Activated CD4-positive, CD25-positive, alpha-beta regulatory T cell treated with anti-CD3 and anti-CD28 coated beads, Interleukin-2, amount 50 U/mL, for 72 hours (primary cell): ENCODE data around the gene MPL.

Experiments
- DNase-seq: peaks from one replicate; pipeline ENCODE4 v3.0.0; 2021

MPL gene

DNA sequence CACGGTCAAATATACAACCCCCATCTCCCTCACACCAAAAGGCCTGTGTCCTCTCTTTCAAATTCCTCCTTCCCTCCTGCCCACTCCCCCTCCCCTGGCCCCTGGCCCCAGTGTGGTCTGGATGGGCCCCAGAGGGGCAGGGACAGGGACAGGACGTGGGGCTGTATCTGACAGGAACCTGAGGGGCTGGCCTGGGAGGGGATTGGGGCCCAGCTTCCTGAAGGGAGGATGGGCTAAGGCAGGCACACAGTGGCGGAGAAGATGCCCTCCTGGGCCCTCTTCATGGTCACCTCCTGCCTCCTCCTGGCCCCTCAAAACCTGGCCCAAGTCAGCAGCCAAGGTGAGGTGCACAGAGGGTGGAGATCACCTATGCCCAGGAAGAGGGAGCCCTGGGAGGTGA, at the start of gene MPL:
MPL (plus strand) TSS at position 231 of the 400 bp plus-strand sequence; CDS start at position 262, 31 bp downstream.
- no peak for DNase-seq

- DNase-seq, result no peak
These were observed 49.4 kb upstream of the MPL start for GRCh38 chr1:43288058-43288784.

- no peak for DNase-seq
These were observed 48.6 kb upstream of the MPL start for GRCh38 chr1:43288785-43289706.

DNA sequence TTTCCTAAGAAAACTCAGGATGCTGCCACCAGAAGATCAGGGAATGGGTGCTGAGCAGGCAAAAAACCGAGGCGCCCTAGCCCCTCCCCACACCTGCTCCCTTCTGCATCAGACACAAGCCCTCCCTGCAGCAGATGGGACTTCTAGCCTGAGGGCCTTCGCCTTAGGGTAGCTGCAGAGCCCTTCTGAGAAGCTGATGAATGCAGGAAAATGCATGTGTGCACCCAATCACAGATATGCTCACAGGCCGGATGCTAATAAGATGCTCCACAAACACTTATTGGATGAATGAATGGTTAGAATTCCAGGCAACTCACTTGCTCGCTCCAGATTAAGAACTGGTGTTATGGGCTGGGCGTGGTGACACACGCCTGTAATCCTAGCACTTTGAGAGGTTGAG, 45.4 kb upstream of the MPL start:
- no peak for DNase-seq

DNA sequence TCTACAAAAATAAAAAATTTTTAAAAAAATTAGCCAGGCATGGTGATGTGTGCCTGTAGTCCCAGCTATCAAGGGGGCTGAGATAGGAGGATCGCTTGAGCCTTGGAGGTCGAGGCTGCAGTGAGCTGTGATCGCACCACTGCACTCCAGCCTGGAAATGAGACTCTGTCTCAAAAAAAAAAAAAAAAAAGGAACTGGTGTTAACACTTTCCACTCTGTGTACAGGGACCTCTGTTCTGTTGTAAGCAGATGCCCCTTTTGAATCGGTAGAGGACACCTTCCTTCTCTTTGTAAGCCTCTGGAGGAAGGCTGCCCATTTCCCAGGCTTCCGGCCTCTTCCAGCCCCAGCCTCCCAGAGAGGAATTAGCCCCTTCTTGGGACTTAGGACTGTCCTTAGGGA, 44.9 kb upstream of the MPL start:
- no peak for DNase-seq

DNA sequence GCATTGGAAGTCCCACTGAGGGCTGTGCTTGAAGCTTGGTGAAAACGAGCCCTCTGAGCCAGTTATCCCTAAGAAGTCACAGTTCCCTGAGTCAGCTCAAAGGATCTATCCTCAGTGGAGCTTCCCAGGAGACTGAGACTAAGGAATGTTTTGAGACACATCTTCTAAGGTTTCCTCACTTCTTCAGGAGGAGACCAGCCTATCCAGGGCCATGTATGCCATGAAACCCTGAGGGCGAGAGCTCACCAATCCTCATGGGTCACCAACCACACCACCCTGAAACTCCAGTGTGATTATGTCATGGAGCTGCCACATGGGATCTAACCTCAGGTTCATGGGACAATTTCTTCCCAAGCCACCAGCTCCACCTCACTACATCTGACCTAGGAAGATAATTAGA, 44.4 kb upstream of the MPL start:
- no peak for DNase-seq

- no peak for DNase-seq
These were observed 43.5 kb upstream of the MPL start for GRCh38 chr1:43293896-43294760.

DNA sequence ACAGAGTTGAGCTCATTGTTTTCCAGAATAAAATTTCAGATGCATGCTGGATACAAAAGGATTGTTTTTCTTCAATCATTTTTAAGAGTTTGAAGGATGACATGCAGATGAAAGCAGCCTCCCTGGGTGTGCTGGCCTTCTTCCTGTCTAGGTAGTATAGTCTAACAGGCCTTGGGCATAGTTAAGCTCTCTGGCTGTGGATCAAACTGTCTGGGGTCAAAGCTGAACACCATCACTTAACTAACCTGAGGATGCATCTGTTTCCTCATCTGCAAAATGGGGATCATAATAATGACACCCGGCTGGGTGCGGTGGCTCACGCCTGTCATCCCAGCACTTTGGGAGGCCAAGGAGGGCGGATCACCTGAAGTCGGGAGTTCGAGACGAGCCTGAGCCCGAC, 42.9 kb upstream of the MPL start:
- no peak for DNase-seq

DNA sequence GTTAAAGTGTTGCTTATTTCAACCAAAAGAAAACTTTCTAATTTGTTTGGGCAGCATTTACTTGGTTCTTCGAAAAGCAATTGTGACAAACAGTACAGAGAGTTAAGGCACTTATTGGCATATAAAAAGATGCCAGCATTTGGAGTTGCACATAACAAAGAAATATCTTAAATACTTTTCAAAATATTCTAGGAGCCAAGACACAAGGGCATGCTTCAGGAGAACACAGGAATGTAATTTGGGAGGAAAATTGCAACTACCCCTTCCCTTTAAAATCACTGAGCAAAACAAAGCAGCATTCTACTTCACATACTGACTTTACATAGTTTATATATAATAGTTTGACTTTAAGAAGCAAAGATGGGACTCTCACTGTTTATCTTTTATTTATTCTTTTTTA, 41.4 kb upstream of the MPL start:
- no peak for DNase-seq

DNA sequence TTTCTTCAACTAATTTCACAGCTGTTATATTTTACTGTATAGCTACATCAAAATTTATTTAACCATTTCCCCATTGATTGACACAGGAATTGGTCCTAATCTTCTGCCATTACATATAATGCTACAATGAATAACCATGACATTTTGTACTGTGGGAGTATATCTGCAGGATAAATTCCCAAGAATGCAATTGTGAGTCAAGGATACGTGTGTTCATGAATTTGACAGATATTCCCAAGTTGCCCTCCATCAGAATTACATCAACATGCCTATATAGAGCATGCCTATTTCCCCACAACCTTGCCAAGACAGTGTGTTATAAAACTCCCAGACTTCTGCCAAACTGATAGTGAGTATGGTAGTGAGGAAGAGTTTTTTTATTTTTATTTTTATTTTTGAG, 39.6 kb upstream of the MPL start:
- no peak for DNase-seq

DNA sequence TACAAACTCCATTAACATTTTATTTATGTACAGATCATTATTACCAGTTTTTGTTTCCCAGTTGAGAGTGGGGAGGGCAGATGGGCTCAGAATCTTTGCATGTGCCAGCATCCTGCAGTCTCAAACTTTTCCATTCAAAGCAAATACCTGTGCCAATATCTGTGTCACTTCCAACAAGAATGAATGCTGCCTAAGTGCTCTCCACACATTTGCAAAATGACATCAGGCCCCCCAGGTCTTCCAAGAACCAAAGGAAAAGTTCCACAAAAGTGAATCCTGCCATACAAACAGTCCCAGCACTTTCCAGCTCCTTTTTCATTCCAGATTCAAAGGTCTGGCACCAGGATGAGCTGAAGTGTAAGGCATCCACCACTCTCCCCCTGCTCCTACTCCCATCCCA, 38.5 kb upstream of the MPL start:
- DNase-seq, result no peak

GRCh38 chr1:43300378-43301094, 37.1 kb upstream of the MPL start, which contains the start of gene TIE1:
TIE1 (plus strand) TSS chr1:43300982; CDS start chr1:43301072, 90 bp downstream.
- no peak for DNase-seq

- no peak for DNase-seq
These were observed 35.4 kb upstream of the MPL start for GRCh38 chr1:43302201-43302600.

- no peak for DNase-seq
These were observed 34.7 kb upstream of the MPL start for GRCh38 chr1:43302721-43303470.

- DNase-seq, result no peak
These were observed 33.9 kb upstream of the MPL start for GRCh38 chr1:43303471-43304313.

- no peak for DNase-seq
These were observed 33.3 kb upstream of the MPL start for GRCh38 chr1:43304314-43304681.

DNA sequence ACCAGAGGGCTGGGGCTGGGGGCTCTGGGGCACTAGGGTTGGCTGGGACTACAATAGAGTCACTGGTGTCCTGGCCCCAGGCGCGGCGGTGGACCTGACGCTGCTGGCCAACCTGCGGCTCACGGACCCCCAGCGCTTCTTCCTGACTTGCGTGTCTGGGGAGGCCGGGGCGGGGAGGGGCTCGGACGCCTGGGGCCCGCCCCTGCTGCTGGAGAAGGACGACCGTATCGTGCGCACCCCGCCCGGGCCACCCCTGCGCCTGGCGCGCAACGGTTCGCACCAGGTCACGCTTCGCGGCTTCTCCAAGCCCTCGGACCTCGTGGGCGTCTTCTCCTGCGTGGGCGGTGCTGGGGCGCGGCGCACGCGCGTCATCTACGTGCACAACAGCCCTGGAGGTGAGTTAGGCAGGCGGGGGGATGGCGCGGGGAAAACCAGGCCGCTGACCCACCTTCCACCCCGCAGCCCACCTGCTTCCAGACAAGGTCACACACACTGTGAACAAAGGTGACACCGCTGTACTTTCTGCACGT, 32.8 kb upstream of the MPL start:
- no peak for DNase-seq

DNA sequence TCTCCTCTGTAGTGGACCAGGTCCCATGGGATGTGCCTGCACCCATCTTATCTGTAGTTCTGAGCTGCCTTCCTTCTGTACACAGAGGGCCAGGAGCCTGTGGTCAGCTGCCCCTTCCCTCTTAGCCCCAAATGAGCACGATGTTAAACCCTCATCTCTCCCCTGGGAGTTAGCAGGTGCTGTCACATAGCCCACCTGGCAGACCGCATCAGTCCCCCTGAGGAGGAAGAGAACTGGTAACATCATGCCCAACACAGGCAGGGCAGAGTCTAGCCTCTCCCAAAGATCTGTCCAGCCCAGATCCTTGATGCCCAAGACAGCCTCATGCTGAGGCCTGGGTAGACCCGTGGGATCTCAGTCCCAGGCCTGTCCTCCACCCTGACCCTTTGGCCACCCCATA, 32.2 kb upstream of the MPL start:
- DNase-seq, result no peak

DNA sequence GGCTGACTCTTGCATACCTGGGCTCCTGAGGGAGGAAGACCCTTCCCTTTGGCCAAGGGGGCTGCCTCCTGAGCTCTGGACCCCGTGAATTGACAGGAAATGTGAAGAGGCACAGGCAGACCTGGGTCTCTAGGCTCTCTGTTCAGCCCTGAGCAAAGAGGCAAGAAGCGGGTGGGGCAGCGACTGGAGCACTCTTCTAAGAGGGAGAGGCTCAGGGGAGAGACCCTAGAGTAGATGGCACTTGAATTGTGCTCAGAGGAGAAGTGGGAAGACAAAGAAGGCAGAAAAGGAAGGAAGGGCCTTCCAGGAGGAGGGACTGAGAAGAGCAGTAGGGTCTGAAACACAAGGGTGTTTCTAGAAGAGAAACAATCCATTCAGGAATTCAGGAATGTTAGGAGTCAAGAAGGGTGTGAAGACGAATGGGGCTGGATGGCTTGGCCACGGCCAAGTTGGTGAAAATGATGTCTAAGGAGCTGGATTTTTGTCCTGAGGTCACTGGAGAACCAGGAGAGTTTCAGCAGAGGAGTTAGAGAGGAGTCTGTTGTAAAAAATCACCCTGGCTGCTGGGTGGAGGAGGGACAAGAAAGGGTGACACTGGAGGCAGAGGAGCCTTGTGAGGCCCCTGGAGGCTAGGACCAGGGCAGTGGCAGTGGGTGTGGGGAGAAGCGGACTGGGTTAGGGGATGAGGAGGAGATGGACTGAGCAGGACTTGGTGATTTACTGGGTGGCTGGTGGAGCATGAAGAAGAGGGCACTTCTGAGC, 31.5 kb upstream of the MPL start:
- DNase-seq, result no peak
